Measurements from ENCODE around the gene GANC. TPM values are rescaled to one million over a fixed set of nuclear protein-coding genes. Genes with fewer than 3 reads are reported as not detected.

GANC gene
- total RNA-seq, 6 donors from 2014 or later = 67.3 to 295 (median 99.8) TPM

- TF ChIP-seq POLR2A (IDR thresholded peaks at IDR 0.05) (no peak), CTCF (IDR thresholded peaks at IDR 0.05) (no peak), POLR2AphosphoS5 (IDR thresholded peaks at IDR 0.05) (no peak), EP300 (IDR thresholded peaks at IDR 0.05) (no peak)
- ATAC-seq (ENCODE audit: low FRiP score in 2 of 2) = no peak
- no peak overlapping the region for H3K4me3 ChIP-seq
- no peaks in the 10 kb centered on the region for H3K9me3 ChIP-seq
- H3K27me3 ChIP-seq = no peaks in the 10 kb centered on the region
- WGBS, 2 donors = 66 to 71% methylated on average over 5 of the region's 5 CpGs
- H3K27ac ChIP-seq = peak overlapping the region in 1 of 4 donors; percentile 59
- DNase-seq = no peak
- peaks cover 30 to 93% (median 36%) of the 10 kb centered on the region in 4 donors for H3K36me3 ChIP-seq
- H3K4me1 ChIP-seq = peaks cover 0 to 17% (median 3%) of the 10 kb centered on the region in 4 donors
These were observed 40.4 kb upstream of the GANC start for GRCh38 chr15:42232606-42233005.

GRCh38 chr15:42233107-42233506 is 39.9 kb upstream of the GANC start:
- no peak for DNase-seq
- WGBS, 2 donors = 48 to 74% methylated on average over 2 of the region's 2 CpGs
- Histone ChIP-seq H3K4me3 (no peak overlapping the region), H3K27ac (peak overlapping the region in 1 of 4 donors; percentile 59), H3K27me3 (no peaks in the 10 kb centered on the region), H3K36me3 (peaks cover 30 to 93% (median 35%) of the 10 kb centered on the region in 4 donors), H3K4me1 (peaks cover 0 to 17% (median 3%) of the 10 kb centered on the region in 4 donors), H3K9me3 (no peaks in the 10 kb centered on the region)
- TF ChIP-seq CTCF (IDR thresholded peaks at IDR 0.05) = no peak
- no peak for TF ChIP-seq POLR2A (IDR thresholded peaks at IDR 0.05)
- TF ChIP-seq POLR2AphosphoS5 (IDR thresholded peaks at IDR 0.05) = no peak
- TF ChIP-seq EP300 (IDR thresholded peaks at IDR 0.05) = no peak
- no peak for ATAC-seq (ENCODE audit: low FRiP score in 2 of 2)

GRCh38 chr15:42239528-42240182 is 33.3 kb upstream of the GANC start:
- ATAC-seq (ENCODE audit: low FRiP score in 2 of 2) (peak; percentile 58 to 91), DNase-seq (peak in 1 of 2 donors; percentile 29)
- no peaks in the 10 kb centered on the region for H3K27me3 ChIP-seq
- no peak for TF ChIP-seq CTCF (IDR thresholded peaks at IDR 0.05)
- no peak for TF ChIP-seq POLR2AphosphoS5 (IDR thresholded peaks at IDR 0.05)
- TF ChIP-seq POLR2A (IDR thresholded peaks at IDR 0.05) = no peak
- TF ChIP-seq EP300 (IDR thresholded peaks at IDR 0.05) = peak in 3 of 4 donors; percentile 11 to 52 (median 28)
- H3K36me3 ChIP-seq = peaks cover 12 to 87% (median 25%) of the 10 kb centered on the region in 4 donors
- H3K27ac ChIP-seq = peak overlapping the region in 3 of 4 donors; percentile 7 to 46 (median 40)
- peaks cover 0 to 6% (median 2%) of the 10 kb centered on the region in 4 donors for H3K4me1 ChIP-seq
- no peak overlapping the region for H3K4me3 ChIP-seq
- H3K9me3 ChIP-seq = no peaks in the 10 kb centered on the region

- WGBS, 2 donors = 91 to 93% methylated on average over 1 of the region's 1 CpG
- ATAC-seq (ENCODE audit: low FRiP score in 2 of 2) (no peak), DNase-seq (no peak)
- Histone ChIP-seq H3K36me3 (peaks cover 12 to 75% (median 19%) of the 10 kb centered on the region in 4 donors), H3K9me3 (no peaks in the 10 kb centered on the region), H3K4me3 (no peak overlapping the region), H3K27me3 (no peaks in the 10 kb centered on the region), H3K4me1 (peaks cover 0 to 6% (median 2%) of the 10 kb centered on the region in 4 donors), H3K27ac (peak overlapping the region in 2 of 4 donors; percentile 3 to 11)
- TF ChIP-seq POLR2AphosphoS5 (IDR thresholded peaks at IDR 0.05) = no peak
- TF ChIP-seq EP300 (IDR thresholded peaks at IDR 0.05) = no peak
- no peak for TF ChIP-seq CTCF (IDR thresholded peaks at IDR 0.05)
- TF ChIP-seq POLR2A (IDR thresholded peaks at IDR 0.05) = no peak
These were observed 32.2 kb upstream of the GANC start for GRCh38 chr15:42240823-42241222.

Data from upper lobe of left lung (tissue), 6 donors.